HG03060 (cell line): ENCODE data around the gene FAM174C.

ENCODE experiments used
- ATAC-seq: cut with Tn5 transposase; IDR thresholded peaks from one replicate; pipeline ENCODE4 v1.9.1; 2021; ENCODE audit warnings: low read depth, moderate number of reproducible peaks; ENCODE audit not compliant: unreplicated experiment

The FAM174C gene

GRCh38 chr19:1249990-1250436 lies 25.3 kb upstream of the FAM174C start:
- no peak for ATAC-seq

GRCh38 chr19:1250437-1251260 lies 24.7 kb upstream of the FAM174C start:
- no peak for ATAC-seq

- no peak for ATAC-seq
Measured at GRCh38 chr19:1251330-1252220, 23.8 kb upstream of the FAM174C start.

GRCh38 chr19:1252221-1252820 lies 23.0 kb upstream of the FAM174C start:
- no peak for ATAC-seq

DNA sequence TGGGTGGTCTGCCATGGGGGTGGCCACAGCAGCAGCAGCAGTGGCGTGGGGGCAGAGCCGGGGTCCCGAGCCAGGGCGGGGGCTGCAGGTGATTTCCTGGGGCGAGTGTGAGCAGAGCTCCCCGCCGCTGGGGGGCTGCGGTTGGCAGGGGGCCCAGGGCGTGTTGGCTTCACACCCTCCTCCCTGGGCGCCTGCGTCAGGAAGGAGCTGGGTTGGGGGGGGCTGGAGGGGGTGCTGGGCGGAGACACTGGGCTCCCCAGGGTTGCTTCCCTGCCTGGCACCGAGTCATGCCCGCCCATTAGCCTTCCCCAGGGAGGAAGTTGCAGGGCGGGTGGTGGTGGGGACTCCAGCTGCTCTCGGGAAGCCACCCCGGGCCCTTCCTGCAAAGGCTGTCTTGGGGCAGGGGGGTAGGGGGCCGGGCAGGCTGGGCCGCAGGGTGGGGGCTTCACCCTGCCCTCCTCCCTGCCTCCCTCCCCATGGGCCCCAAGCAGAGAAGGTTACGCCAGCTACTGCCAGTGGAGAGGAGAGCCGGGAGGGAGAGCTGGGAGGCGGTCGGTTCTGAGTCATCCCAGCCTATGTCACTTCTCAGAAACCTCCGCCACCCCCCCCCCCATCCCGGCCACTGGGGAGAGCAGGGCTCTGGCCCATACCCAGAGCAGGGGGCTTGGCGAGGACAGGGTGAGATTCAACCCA lies 22.4 kb upstream of the FAM174C start:
- no peak for ATAC-seq

GRCh38 chr19:1253514-1254080 lies 21.7 kb upstream of the FAM174C start:
- no peak for ATAC-seq

- no peak for ATAC-seq
Measured at GRCh38 chr19:1254081-1254527, 21.2 kb upstream of the FAM174C start.

- ATAC-seq: no peak
Measured at GRCh38 chr19:1254530-1255185, 20.7 kb upstream of the FAM174C start.

GRCh38 chr19:1255186-1256161 lies 19.9 kb upstream of the FAM174C start:
- no peak for ATAC-seq

DNA sequence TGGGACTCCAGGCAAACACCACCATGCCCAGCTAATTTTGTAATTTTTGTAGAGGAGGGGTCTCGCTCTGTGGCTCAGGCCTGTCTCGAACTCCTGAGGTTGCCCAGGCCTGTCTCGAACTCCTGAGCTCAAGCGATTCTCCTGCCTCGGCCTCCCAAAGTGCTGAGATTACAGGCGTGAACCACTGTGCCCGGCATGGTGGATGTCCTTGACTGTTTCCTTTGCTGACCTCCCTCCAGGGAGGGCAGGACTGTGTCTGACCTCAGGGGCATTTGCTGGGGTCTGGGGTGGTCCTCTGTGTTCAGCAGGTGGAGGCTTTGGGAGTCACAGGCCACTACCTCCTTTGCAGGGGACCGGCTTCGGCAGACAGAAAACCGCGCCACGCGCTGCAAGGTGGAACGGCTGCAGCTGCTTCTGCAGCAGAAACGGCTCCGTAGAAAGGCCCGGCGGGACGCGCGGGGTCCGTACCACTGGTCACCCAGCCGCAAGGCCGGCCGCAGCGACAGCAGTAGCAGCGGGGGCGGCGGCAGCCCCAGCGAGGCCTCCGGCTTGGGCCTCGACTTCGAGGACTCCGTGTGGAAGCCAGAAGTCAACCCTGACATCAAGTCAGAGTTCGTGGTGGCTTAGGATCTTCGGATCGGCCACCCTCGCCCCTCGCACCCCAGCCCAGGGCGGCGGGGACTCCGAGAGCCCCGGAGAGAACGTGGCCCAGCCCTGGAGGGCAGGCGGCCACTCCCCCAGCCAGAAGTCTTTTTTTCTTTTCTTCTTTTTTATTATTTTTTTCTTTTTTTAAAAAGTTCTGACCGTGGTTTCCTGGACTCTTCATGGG lies 18.5 kb upstream of the FAM174C start:
- ATAC-seq: no peak

GRCh38 chr19:1257475-1258162 lies 17.7 kb upstream of the FAM174C start:
- ATAC-seq: no peak

GRCh38 chr19:1258163-1258492 lies 17.2 kb upstream of the FAM174C start:
- ATAC-seq: no peak

GRCh38 chr19:1258707-1259205 lies 16.6 kb upstream of the FAM174C start:
- ATAC-seq: no peak

- no peak for ATAC-seq
Measured at GRCh38 chr19:1259206-1259875, 16.0 kb upstream of the FAM174C start.

GRCh38 chr19:1259876-1260748 lies 15.2 kb upstream of the FAM174C start:
- ATAC-seq: no peak
